Fibroblast of the aortic adventitia (primary cell): ENCODE measurements around the gene CREBRF. TPM values are rescaled to one million over a fixed set of nuclear protein-coding genes. Genes with fewer than 3 reads are reported as not detected.
"Not testable (repeated sequence)": the region's sequence is repeated elsewhere in the genome, so short reads cannot be mapped to it uniquely, and the experiment has no call there.

Experiments
- DNase-seq: peaks from one replicate; pipeline ENCODE4 v3.0.0-alpha.2; 2010; ENCODE audit warnings: low read depth
- H3K4me3 ChIP-seq: 2 replicates; pipeline ENCODE4 v1.5.1; 2011; ENCODE audit warnings: low read depth, mild to moderate bottlenecking, control low read depth, low read length, moderate library complexity
- CTCF ChIP-seq: IDR thresholded peaks from 2 replicates; pipeline ENCODE4 v1.5.1; 2011; ENCODE audit warnings: mild to moderate bottlenecking, low read length, control low read depth, inconsistent platforms; ENCODE audit not compliant: insufficient read depth
- total RNA-seq: library from RNA; depleted of rRNA; stranded (reverse); fragments of >200 nt; gene quantifications from 2 replicates; pipeline ENCODE4 v1.2.3, GENCODE V29; 2012; ENCODE audit warnings: low replicate concordance

Gene CREBRF
- total RNA-seq, 1 donor: 29.7 TPM

GRCh38 chr5:173152547-173152946 is 96.4 kb downstream of the CREBRF start:
- no peak for DNase-seq
- no peak for TF ChIP-seq CTCF
- H3K4me3 ChIP-seq: no peak overlapping the region

- DNase-seq: no peak
- TF ChIP-seq CTCF: no peak
- H3K4me3 ChIP-seq: no peak overlapping the region
These were observed 97.7 kb downstream of the CREBRF start for GRCh38 chr5:173153842-173154241.

- not testable (repeated sequence) for H3K4me3 ChIP-seq, DNase-seq
These were observed 98.5 kb downstream of the CREBRF start for GRCh38 chr5:173154619-173155018.

- no peak for TF ChIP-seq CTCF
- H3K4me3 ChIP-seq: no peak overlapping the region
- DNase-seq: no peak
These were observed 99.8 kb downstream of the CREBRF start for GRCh38 chr5:173155912-173156311.

GRCh38 chr5:173158366-173158765 is 102.2 kb downstream of the CREBRF start:
- no peak overlapping the region for H3K4me3 ChIP-seq
- TF ChIP-seq CTCF: no peak
- no peak for DNase-seq

- no peak for DNase-seq
- no peak for TF ChIP-seq CTCF
- no peak overlapping the region for H3K4me3 ChIP-seq
These were observed 103.1 kb downstream of the CREBRF start for GRCh38 chr5:173159256-173159655.

GRCh38 chr5:173161148-173161547 is 105.0 kb downstream of the CREBRF start:
- no peak for TF ChIP-seq CTCF
- DNase-seq: no peak
- H3K4me3 ChIP-seq: no peak overlapping the region

- no peak overlapping the region for H3K4me3 ChIP-seq
- TF ChIP-seq CTCF: no peak
- DNase-seq: peak; percentile 40
These were observed 107.1 kb downstream of the CREBRF start for GRCh38 chr5:173163219-173163618.
